Peyer's patch (tissue), 4 donors: ENCODE measurements around the gene CLEC2D.

Source experiments
- POLR2A ChIP-seq, 2 donors: fragments of 450-650 bp; IDR thresholded peaks; one replicate each; pipeline ENCODE4 v1.5.1; 2017; ENCODE audit warnings: antibody characterized with exemption in 2 of 2, mild to moderate bottlenecking in 2 of 2, moderate library complexity in 2 of 2
- TF ChIP-seq, protein P1 (sequence below), 6 experiments: fragments of 450-650 bp in 4 of 6; fragments of 200-600 bp in 2 of 6; sonication (generic) in 1 of 6; IDR thresholded peaks; one replicate each; pipeline ENCODE4 v1.5.1; 2017 to 2019; ENCODE audit warnings: antibody characterized with exemption in 6 of 6, mild to moderate bottlenecking in 3 of 6, moderate library complexity in 1 of 6

DNA sequence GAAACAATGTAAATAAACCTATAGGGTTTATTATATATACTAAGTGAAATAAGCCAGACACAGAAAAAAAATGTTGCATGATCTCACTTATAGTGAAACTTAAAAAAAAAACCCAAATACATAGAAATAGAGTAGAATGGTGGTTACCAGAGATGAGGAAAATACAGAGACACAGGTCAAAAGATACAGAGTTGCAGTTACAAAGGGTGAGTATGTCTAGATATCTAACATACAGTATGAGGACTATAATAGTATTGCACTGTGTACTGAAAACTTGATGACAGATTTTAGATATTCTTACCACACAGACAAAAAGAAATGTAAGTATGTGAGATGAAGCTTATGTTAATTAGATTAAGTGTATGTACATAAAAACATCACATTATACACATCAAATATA, 28.1 kb downstream of the CLEC2D start:
- TF ChIP-seq, protein P1, sequence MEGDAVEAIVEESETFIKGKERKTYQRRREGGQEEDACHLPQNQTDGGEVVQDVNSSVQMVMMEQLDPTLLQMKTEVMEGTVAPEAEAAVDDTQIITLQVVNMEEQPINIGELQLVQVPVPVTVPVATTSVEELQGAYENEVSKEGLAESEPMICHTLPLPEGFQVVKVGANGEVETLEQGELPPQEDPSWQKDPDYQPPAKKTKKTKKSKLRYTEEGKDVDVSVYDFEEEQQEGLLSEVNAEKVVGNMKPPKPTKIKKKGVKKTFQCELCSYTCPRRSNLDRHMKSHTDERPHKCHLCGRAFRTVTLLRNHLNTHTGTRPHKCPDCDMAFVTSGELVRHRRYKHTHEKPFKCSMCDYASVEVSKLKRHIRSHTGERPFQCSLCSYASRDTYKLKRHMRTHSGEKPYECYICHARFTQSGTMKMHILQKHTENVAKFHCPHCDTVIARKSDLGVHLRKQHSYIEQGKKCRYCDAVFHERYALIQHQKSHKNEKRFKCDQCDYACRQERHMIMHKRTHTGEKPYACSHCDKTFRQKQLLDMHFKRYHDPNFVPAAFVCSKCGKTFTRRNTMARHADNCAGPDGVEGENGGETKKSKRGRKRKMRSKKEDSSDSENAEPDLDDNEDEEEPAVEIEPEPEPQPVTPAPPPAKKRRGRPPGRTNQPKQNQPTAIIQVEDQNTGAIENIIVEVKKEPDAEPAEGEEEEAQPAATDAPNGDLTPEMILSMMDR (IDR thresholded peaks at IDR 0.05) = no peak
- TF ChIP-seq POLR2A (IDR thresholded peaks at IDR 0.05) = no peak
